ENCODE measurements around the gene CPNE4.

CPNE4 gene

DNA sequence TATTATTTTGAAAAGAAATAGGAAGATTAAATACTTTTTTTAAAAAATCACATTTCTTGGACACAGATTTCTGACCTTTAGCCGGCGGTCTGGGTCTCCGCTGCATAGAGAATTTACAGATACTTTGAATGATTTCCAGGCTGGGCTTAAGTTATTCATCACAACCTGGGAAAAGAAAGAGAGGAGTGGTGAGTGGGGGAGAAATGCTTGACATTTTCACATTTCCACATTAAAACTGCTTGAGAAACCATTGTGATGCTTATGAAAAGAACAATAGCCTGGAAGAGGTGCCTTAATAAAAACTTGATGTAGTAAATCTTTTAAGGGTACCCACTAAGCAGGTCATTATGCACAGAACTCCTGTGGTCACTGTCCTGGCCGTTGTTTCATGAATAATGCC is 365.2 kb downstream of the CPNE4 start:
- DNase-seq = no peak

DNA sequence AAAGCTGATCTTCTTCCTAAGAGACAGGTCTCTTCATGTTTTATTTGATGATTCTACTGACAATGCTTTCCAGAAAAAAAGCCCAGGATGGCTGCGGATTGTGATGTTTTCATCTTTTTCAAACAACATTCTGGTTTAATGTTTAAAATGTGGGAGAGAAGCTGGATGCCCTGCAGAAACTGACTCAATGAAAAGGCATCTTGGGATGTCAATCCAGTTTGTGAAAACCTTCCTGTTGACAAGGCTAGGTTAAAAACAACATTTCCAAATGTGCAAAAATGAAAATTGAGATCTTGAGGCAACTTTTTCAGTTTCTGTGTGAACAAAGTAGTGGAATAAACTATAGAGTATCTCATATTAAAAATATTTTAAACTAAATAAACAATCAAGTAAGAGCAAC is 376.0 kb downstream of the CPNE4 start:
- no peak for DNase-seq

DNA sequence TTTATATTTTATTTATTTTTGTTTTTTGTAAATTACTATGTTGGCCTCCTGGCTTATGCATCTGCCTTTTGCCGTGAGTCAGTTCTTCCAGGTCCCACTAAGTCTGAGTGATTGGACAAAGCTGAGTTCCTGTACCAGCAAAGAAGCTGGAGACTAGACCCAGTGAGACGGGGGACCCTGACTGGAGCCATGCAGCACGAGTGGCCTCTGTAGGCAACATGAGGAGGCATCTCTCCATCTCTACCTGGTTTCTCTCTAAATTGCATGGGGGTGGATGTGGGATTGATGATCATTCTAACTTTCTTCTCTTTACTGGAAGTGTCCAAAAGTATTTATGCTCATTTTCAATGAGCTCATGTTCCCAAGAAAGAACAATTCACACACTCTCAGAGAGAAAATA is 376.7 kb downstream of the CPNE4 start:
- no peak for DNase-seq

DNA sequence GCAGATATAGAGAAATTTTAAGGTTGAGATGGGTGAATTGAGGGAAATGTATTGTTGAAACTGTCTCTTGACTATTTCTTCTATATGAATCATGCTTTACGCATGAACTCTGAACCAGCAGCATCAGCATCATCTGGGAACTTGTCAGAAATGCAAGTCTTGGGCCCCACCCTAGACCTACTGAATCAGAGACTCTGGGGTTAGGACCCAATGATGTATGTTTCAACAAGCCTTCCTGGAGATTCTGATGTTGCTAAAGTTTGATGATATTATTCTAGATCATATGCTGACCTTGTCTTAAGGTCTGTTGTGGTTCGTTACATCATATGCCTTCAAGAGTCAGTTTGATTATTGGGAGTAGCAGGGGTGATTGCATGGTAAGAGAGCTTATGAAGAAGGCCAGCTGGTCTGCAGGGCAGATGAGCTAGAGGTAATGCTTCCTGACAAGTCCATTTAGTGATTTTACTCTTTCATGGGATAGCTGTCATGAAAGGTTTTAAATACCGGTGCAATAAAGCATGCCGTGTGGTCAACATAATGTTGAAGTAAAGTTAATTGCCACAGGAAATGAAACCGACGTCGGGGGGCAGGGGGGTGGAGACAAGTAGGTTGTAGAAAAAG is 379.6 kb downstream of the CPNE4 start:
- DNase-seq = no peak

DNA sequence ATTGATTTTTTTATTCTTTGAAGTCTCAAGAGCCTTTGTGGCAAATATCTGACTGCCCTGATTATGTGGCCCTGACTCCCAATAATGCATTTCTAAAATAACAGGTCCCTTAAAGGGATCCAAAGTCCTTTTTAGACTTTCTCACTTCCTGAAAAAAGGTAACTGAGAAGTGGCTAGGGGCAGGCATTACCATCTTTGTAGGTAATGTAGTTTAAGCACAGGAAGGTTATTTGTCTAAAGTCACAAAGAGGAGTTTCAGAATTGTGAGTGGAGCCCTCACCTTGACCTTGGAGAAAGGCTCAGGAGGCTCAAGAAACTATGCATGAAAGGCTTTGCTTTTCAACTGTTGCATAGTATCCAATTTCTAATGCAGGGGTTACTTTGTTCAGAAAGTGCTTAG is 389.2 kb downstream of the CPNE4 start:
- DNase-seq = no peak

DNA sequence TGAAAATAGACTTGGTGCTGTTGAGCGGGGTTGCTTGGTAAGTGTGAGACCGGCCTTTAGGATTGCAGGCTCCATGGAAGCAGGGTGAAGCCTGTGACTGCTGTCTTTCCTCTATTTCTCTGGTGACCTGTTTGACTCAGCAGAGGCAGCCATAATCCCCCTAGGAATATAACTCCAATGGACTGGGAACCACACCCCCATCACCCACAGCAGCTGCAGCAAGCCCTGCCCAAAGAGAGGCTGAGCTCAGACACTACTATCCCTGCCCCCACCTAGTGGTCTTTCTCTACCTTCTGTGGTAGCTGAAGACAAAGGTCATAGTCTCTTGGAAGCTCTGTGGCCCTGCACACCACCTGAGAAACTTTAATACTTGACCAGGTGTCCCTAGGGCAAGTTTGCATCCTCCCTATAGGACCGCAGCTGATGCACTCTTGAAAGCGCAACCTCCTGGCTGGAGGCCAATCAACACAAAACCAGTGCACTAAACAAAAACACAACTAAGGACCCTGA is 398.5 kb downstream of the CPNE4 start:
- no peak for DNase-seq

DNA sequence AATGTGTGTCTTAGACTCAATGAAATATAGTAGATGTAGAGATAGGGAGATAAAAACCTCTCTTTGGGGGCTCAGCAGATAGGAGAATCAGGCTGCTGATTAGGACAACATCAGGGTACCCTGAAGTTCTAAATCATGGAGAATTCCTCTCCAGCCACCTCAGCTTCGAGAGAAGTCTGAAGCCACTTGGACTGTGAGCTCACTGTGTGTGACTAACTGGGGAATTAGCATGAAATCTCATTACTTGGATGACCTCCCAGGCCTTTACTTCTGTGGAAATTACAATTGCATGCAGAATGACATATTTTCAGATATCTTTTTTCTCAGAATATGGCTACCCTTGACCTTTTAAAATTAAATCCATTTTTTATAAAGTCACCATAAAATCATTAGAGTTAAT is 404.0 kb downstream of the CPNE4 start:
- no peak for DNase-seq

DNA sequence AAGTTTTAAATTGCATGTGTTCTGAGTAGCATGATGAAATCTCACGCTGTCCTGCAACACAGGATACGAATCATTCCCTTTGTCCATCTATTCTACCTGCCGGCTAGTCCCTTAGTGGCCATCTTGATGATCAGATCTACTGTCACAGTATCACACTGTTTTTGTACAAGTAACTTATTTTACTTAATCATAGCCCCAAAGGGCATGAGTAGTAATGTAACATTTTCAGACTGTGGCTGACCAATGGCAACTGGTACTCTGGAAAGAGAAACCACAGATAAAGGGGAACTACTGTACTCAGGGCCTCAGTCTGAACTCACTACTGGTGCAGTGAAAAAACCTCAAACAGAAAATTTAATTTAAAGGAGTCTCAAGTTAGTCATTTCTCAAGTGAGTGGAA is 404.7 kb downstream of the CPNE4 start:
- DNase-seq = no peak

DNA sequence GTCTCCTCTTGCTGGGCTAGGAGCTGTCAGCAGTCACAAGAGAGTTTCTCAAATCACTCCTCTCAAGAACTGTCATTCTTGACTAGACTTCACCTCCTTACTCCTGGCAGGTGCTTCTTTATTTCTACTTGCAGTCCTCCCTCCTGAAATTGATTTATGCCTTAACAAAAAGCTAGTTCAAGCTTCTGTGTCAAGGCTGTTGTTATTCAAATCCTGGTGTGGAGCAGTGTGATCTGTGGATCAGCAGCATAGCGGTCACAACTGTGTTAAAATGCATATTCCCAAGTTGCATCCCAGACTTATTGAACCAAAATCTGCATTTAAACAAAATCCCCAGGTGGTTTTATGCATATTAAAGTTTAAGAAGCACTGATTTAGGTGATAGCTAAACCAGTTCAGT is 411.4 kb downstream of the CPNE4 start:
- no peak for DNase-seq

DNA sequence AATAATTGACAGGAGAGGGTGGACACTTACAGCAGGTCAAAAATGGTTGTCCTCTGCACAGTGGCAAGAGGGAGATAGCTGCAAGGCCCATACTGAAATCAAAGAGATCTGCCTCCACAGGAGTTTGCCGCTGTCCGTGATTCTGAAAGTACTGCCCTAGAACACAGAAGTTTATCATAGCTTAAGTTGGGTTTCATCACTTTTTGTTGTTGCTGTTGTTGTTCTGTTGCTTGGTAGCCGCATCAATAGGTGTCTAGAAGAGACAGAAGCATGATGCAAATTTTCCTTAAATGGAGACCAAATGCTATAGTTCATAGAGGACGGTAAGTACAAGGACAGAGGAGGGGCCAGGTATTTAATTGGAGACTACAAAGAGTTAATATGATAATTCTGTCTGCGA is 412.1 kb downstream of the CPNE4 start:
- no peak for DNase-seq

DNA sequence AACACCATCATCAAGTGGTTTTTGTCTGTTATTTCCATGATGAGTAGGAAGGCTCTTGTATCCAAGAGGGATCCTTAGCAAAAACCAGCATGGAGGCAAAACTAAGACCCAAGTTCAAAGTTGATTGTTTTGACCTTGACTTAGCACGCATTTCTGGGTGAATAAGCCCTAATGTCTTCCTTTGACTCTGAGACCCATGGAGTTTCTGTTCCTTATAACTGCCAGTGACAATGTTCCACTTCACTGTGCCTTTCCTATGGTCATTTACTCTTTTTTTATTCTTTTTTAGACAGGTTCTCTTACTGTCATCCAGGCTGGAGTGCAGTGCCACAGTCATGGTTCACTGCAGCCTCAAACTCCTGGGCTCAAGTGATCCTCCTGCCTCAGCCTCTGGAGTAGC is 413.8 kb downstream of the CPNE4 start:
- no peak for DNase-seq

DNA sequence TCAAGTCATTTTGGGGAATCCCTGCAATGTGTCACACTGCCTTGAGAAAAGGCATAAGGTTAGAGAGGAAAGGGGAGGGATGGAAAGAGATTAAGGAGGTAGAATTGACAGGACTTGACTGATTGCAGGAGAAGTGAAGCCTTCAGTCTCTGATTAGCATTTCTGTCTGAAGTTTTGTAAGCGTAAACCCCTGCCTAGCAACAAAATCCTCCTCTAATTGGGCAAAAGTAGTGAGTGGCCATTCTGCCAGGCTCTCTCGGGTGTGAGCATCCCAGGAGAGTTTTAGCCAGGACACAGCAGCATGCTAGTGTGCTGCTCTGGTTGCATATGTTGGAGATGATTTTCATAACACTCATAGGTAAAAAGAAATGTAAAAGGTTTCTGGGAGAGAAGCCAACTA is 415.0 kb downstream of the CPNE4 start:
- DNase-seq = no peak

DNA sequence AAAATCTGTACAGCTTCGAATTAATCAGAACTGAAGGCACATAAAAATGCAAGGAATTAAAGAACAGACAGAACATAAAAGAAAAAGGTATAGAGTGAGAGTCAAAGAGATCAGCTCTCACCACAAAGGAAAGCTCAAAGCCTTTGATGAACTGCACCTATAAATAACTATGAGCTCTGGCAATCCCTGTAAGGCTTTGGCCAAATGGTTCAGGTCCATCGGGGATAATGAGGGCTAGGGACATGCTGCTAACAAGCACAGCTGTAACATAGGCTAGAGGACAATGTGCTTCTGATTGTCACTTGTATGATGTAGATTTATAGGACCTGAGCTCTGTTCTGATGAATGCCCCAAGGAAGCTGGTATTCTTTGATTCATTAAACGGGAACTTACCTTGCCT is 418.1 kb downstream of the CPNE4 start:
- no peak for DNase-seq

DNA sequence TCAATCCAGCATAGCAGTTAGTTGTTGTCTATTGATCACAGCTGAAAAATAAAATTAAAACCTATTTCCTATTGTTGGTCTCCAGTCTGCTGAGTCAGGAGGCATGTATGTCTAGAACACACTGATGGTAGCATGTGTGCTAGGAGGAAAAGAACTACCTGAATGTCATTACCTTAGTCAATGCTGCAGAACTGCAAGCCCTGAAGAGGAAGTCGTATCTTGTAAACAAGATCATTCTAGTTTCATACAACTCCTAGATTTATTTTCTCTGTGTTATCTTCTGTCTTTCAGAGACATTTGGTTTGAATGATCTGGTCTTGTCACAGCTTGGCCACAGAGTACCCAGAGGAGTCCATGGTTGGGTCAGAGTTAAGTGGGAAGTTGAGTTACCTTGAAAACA is 422.1 kb downstream of the CPNE4 start:
- DNase-seq = no peak

DNA sequence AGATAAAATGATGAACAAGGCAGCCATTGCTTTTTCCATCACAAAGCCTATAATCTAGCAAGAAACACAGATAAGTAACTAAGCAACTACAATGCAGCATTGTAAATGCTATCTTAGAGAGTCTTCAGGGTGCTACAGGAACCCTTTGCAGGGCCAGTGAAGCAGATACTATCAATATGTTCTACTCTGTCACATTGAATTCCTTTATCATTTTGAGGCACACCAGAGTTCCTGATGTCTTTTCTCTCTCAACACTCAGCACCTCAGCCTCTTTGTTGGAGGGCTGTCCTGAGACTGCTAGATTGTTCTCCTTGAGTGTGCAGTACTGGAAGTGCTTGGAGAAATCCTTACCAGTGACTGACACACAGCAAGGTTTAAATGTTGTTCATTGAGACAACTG is 424.6 kb downstream of the CPNE4 start:
- no peak for DNase-seq

DNA sequence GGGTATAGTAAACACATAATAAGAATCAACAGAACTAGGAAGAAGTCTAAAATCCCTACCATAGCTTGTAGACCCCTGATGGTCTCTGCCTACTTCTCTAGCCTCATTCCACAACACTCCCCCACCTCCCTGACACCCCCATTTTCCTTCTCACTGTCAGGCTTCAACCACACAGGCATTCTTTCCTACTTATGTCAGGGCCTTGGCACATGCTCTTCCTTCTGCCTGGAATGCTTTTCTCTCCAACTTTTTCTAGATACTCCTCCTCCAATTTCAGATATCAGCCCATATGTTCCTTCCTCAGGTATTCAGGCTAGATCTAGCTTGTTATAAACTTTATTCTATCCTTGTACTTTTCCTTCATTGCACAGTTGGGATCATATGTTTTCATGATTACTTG is 426.1 kb downstream of the CPNE4 start:
- no peak for DNase-seq

DNA sequence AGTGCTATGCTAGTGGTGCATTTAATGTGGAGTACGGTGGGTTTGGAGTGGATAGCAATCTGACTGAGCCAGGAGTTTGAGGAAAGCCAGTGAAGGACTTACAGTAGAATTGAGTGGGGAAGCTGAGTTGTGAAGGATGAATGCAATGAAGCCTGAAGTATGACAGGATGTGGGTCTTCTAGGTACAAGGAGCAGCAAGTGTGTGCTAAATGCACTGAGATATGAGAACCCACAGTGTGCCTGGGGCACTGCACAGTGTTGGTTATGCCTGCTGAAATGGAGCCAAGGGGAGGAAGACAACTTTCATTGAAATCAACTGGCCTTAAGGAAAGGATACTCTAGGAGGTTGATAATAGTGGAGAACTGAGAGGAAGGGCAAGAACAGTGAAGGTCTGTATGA is 426.5 kb downstream of the CPNE4 start:
- no peak for DNase-seq

DNA sequence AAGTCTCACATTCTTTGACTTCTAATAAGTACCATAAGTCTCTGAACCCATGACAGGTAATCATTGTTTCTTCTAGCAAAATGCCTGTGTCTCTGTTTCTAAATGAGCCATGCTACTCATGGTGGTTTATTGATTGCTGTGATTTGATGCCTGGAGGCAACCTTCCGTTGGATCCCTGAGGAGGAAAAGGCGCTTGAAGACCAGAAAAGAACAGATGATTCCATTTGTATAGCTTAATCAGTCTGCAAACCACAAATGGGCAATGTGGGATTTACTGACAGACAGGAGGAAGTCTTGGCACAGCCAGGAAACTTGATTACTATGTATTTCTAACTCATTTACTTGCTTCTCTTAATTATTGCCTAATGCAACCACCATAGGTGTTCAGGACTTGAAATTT is 428.9 kb downstream of the CPNE4 start:
- no peak for DNase-seq

DNA sequence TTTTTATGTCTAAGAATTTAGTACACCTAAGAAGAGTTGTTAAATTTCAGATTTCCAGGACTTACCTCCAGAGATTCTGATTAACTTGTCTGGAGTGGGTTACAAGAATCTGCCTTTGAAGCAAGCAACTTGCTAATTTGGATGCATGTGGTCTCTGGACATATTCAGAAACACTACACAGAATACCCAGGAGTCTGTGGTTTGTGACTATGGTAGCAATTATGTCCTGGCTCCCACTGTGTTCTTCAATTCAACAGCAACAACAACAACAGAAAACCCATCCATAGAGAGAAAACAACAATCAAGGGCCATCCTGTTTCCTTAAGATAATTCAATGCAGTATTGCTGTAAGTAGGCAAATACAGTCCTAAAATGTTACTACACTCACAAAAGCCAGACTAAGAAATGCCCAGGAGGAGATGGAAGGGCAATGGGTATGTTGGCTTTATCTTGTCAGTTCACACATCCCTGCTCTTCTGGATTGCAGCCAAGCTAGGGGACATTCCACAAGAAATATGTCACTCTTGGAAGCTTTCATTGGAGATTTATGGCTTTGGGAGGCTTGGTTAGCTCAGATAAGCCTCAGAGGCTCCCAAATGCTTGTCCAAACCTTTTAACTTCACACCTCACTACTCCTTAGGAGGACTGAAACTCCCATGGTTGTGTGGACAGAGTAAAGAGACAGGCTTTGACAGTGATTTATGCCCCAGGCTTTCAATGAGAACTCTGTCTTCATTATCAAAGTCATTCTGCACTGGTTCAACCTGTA is 432.6 kb downstream of the CPNE4 start:
- DNase-seq = no peak

DNA sequence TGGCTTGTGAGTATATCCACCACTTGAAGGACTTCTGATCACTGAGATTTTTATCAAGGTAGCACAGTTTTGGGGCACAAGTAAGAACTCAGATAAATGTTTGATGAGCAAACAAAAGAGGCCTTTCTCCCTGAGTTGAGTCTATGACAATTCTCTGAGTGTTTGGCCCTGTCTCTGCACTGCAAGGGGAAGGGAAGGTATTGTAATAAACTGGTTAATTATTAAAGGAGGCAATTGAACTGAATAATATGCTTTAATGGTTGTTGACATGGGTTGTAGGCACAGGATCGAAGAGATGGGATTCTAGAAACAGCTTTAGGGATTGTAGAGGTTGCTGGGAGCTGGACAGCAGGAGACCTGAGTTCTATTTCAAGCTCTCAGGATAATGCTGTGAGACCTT is 437.0 kb downstream of the CPNE4 start:
- DNase-seq = no peak

DNA sequence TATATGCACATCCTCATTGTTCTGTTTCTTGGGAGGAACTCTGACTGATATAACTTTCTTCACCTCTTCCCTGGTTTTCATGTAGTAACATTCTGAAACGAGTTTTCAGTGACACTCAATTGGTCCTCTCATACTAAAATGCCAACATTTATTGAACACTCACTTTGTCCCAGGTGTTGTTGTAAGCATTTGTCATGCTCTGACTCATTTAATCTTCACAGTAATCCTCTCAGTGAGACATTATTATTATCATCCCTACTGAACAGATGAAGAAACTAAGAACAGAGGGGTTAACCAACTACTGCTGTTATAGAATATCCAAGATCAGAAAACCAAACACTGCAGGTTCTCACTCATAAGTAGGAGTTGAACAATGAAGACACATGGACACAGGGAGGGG is 437.9 kb downstream of the CPNE4 start:
- DNase-seq = no peak

DNA sequence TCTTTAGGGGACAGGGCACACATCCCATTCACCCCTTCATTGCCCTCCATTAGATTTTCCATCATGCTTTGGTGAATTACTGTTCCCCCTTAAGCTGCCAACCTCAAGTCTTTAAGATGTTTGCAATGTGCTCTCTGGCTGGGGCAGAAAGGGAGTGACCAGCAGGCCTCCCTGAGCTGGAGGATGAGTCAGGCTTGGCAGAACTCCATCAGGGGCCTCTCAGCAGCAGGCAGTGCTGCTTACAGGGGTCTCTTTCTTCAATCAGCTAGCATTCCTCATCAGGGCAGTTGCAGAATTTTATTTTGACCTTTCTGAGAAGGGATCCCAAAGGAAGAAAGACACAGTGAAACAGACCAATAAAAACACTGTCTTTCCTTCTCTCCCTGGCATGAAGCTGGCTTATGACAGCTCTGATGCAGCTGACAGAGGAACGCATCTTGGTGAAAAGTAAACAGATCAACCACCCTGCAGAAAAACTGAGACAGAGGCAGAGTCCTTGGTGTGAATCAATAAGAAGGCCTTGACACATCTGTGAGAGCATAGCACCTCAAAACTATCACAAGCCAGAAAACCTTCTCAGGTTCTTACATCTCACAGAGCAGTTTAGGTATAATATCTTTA is 443.3 kb downstream of the CPNE4 start:
- DNase-seq = no peak

DNA sequence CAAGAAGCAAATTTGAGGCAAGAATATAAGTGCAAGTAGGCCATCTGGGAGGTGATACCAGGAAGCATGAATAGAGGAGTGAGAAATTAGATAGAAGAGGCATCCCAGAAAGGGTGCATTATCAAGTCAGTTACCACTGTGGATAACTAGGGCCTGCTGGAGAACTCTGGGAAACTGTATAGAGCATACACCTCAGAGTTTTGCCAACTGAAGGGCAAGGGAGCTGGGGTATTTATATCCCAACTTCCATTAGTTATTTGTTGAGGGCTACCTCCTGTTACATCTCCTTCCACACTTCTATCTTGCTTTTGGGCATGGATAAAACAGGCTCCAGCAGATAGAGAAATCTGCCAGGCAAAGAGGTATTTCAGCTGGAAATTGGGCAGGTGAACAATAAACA is 448.5 kb downstream of the CPNE4 start:
- no peak for DNase-seq

DNA sequence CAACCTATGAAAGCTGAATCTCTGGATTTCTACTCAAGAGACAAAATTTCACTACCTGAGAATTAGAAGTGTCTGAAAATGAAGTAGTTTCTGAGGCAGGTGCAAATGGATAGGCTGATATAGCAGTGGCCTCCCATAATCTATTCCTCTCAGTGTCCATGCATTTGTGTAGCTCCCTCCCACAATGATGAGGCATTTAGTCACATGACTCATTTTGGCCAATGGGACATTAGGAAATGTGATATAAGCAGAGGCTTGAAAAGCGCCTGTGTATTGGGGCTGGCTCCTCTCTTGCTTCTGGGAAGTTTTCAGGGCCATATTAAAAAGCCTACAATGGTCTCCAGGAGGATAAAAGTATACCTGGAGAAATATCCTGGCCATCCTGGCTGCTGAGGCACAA is 452.4 kb downstream of the CPNE4 start:
- no peak for DNase-seq
